ENCODE results near the gene CAPN11. TPM values are rescaled to one million over a fixed set of nuclear protein-coding genes. Genes with fewer than 3 reads are reported as not detected.
"Not testable (repeated sequence)": the region's sequence is repeated elsewhere in the genome, so short reads cannot be mapped to it uniquely, and the experiment has no call there.

CAPN11 gene
- polyA plus RNA-seq, 3 donors = 0.09 to 0.27 (median 0.13) TPM

DNA sequence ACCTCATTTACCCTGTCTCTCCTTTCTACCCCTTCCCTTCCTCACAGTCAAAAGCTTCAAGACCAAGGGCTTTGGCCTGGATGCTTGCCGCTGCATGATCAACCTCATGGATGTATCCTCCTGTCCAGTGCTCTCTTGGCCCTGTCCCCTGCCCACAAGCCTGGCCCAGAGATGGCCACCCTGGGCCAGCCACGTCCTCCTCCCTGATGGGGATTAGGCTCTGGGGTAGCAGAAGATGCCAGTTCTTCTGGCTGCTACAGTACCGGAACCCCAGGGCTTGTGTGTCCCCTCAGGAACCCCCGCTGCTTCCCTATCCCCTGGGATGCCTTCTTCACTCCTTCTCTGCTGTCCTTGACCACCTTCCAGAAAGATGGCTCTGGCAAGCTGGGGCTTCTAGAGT is 22.3 kb downstream of the CAPN11 start:
- DNase-seq = no peak

DNA sequence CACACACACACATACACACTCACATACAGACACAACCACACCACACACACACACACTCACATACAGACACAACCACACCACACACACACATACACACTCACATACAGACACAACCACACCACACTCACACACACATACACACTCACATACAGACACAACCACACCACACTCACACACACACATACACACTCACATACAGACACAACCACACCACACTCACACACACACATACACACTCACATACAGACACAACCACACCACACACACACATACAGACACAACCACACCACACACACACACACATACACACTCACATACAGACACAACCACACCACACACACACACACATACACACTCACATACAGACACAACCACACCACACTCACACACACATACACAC is 23.2 kb downstream of the CAPN11 start:
- not testable (repeated sequence) for DNase-seq

DNA sequence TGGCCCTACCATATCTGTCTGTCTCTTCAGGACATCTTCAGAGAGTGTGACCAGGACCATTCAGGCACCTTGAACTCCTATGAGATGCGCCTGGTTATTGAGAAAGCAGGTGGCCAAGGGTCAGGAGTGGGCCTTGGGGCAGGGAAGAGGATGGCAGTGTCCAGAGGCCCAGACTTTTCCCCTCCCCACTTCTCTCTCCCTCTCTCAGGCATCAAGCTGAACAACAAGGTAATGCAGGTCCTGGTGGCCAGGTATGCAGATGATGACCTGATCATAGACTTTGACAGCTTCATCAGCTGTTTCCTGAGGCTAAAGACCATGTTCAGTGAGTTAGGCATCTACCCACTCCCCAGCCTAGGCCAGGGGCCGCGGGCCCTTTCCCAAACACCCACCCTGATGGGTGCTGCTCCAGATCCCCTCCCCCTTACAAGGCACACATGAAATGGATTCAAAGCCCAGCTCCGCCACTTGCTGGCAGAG is 24.3 kb downstream of the CAPN11 start:
- no peak for DNase-seq

DNA sequence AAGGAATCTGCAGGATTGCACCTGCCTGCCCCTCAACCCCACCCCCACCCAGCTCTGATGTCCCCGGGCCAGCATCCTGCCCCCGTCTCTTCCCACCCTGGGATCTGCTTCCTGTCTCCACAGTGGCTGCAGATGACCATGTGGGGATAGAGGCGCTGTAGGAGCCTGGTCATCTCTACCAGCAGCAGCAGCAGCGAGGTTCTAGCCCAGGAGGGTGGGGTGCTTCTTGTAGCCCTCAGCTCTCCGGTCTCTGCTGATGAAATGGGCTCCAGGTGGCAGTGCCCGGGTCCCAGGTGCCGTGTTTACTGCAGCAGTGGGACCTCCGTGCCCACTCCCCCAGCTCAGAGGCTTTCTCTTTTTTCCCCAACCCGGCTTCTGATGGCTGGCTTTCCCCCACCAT is 25.2 kb downstream of the CAPN11 start:
- DNase-seq = no peak

DNA sequence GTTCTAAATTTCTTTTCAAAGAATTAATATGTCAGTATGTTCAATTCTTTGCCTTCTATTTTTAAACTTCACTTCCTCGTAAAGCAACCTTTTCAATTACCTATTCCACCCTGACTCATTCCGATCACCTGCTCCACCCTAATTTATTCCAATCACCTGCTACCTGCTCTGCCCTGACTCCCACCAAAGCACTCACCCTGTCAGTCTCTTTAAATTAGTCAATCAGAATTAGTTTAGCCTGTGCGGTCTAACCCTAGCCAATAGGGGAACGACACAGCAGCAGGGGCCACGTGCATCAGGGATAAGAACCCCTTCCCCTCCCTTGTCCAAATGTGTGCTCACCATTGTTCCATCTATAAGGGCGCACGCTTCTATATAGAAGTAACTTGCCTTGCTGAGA is 26.7 kb downstream of the CAPN11 start:
- not testable (repeated sequence) for DNase-seq

GRCh38 chr6:44185953-44186634 is 27.5 kb downstream of the CAPN11 start:
- DNase-seq = no peak

DNA sequence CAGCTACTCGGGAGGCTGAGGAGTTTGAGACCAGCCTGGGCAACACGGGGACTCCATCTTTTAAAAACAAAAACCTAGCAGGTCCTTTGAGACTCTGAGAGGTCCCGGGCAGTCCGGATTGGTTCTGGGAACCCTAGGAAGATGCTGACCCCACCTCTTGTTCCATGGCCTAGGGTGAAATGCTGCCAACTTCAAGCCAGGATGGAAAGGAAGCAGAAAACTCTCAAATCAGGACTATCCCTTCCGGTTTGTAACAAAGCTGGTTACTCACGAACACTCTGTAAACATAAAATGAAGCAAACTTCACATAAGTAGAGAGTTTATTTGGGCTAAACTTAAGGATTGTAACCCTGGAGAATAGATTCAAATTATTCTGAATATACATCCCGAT is 28.0 kb downstream of the CAPN11 start:
- no peak for DNase-seq

DNA sequence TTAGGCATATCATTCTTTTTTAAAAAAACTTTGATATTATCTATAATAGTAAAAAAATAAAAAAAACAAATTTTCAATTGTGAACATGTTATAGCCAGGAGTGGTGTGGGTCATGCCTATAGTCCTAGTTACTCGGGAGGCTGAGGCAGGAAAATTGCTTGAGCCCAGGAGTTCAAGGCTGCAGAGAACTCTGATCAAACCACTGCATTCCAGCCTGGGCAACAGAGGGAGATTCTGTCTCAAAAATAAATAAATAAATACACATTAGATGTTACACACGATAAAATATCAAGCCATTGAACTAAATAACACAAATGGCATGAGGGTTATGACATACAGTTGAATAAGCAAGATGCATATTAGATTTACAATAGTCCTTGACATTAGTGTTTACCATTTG is 30.2 kb downstream of the CAPN11 start:
- DNase-seq = no peak

DNA sequence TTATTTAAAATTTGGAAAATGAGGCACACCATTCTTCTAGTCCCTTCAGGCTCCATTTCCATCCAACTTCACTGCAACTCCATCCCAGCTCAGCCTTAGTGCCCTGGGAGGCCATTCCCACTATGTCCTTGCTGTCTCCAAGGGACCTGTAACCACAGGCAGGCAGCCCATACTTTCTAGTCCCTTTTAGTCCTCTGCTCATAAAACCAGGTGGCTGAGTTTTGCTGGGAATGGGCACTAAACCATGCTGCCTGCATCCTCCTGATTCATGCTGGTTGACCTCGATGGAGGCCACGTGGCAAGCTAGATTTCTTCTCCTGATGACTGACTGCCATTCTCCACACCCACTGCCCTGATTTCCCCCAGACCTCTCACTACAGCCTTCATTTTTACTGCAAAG is 30.6 kb downstream of the CAPN11 start:
- DNase-seq = no peak

DNA sequence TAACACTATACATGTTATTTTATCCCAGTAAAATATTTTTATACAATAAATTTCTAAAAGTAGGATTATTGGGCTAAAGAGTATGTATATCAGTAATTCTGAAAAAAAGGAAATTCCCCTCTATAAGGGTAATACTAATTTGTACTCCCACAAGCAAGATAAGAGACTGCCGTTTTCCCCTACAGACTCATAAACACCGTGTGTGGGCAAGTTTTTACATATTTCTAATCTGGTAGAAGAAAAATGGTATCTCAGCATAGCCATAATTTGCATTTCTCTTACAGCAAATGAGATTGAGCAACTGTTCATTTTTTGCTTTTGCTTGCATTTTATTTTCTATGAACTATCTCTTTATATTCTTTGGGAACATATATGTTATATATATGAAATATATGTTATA is 32.1 kb downstream of the CAPN11 start:
- no peak for DNase-seq

DNA sequence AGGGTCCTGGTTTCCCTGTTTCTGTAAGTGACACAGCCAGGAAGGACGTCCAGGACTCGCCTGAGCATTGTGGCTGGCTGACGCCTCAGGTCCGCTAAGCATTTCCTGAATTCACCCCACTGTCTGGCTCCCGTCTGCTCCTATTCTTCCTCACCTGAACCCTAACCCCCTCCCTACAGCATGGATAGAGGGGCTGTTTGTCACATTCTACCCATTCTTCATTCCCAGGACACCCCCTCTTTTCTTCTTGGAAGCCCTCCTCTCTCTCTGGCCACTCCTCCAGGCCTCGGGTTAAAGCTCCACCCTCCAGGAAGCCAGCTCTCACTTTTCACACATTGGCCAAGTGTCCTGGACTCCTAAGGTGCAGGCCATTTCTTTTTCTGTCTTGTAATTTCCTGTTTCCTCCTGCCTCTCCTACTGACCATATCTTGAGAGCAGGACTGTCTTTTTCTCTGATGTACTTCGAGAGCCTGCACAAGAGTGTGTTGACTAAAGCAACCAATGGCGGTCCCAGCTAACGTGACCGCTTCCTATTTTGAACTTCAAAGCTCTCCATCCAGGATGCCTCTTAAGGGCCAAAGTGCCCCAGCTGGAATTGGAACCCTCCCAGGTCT is 33.9 kb downstream of the CAPN11 start:
- DNase-seq = no peak

GRCh38 chr6:44193307-44193910 is 34.8 kb downstream of the CAPN11 start:
- no peak for DNase-seq

GRCh38 chr6:44194326-44194725 is 35.7 kb downstream of the CAPN11 start:
- no peak for DNase-seq

DNA sequence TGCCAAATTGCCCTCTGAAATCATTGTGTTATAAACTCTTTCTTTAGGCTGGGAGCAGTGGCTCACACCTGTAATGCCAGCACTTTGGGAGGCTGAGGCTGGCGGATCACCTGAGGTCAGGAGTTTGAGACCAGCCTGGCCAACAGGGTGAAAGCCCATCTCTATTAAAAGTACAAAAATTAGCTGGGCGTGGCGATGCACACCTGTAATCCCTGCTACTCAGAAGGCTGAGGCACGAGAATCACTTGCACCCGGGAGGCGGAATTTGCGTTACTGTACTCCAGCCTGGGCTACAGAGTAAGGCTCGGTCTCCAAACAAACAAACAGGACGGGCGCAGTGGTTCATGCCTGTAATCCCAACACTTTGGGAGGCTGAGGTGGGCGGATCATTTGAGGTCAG is 37.7 kb downstream of the CAPN11 start:
- DNase-seq = not testable (repeated sequence)

DNA sequence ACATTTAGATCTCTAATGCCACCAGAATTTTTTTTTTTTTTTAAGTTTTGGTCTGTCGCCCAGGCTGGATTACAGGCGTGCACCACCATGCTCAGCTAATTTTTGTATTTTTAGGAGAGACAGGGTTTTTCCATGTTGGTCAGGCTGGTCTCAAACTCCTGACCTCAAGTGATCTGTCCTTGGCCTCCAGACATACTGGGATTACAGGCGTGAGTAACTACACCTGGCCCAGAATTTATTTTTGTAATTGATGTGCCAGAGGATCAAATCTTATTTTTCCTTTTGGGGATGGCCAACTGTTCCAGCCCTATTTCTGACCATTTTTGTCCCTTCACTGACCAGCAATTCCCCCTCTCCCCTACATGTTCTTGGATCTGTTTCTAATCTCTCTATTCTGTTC is 40.1 kb downstream of the CAPN11 start:
- DNase-seq = no peak

DNA sequence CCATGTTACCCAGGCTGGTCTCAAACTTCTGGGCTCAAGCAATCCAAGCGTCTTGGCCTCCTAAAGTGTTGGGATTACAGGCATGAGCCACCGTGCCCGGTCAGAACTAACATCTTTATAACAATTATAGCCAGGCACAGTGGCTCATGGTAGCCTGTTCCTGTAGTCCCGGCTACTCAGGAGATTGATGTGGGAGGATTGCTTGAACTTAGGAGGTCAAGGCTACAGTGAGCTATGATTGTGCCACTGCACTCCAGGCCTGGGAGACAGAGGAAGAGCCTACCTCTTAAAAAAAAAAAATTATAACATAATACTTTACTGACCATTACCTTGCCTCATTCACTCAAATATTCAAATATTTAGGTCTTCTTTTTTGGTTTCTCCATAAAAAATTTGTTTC is 41.3 kb downstream of the CAPN11 start:
- no peak for DNase-seq

DNA sequence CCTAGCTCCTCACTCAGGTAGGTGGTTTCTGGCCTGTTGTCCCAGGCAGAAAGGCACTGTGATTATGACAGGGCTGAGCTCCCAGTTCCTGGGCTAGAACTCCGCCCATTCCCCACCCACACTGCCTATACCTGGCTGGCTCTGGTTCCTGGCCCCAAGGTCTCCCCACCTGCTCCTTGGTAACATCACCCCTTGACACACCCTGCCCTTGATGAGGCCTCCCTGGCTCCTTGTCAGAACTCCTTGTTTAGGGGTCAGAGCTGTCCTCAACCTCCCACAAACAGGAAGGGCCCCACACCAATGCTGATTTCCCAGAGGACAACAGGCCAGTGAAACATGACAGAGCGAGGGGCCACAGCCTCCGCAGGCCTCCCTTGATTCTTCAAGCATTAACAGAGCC is 42.6 kb downstream of the CAPN11 start:
- DNase-seq = no peak

- DNase-seq = no peak
These were observed 43.2 kb downstream of the CAPN11 start for GRCh38 chr6:44201638-44202303.

GRCh38 chr6:44202332-44202971 is 43.8 kb downstream of the CAPN11 start:
- no peak for DNase-seq

DNA sequence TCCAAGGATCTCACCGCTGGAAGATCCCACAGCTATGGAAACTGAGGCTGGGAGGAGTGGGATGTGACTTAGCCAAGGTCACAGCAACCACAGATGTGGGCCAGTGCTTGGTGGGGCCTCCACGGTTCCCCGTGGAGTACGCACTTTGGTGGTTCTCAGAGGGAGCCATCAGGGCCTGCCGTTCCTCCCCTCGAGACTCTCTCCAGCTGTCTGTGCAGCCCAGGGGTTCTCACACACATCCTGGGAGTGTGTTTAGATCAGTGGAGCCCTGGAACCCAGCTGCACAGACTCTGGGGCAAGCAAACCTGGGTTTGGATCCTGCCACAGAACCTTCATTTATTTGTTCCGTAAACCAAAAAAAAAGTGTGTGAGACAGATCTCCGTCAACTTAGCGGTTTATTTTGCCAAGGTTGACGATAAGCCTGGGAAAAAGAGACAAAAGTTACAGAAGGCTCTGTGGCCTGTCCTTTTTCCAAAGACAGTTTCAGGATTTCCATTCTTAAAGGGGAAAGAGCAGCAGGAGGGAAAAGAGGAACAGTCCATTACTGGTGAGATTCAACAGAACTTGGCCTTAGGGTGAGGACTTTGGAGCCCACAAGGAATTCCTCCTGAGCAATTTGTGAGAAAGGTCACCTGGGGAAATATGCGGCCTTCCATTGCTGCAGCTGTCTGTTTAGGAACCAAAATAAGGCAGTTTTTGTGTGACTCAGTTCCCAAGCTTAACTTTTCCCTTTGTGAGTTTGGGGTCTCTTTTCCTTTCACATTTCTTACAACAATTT is 44.5 kb downstream of the CAPN11 start:
- no peak for DNase-seq

- no peak for DNase-seq
These were observed 45.3 kb downstream of the CAPN11 start for GRCh38 chr6:44203955-44204354.

GRCh38 chr6:44207966-44208365 is 49.3 kb downstream of the CAPN11 start:
- DNase-seq = no peak
